Testis (tissue), 3 donors: Measurements from ENCODE around the gene IDUA. TPM values are rescaled to one million over a fixed set of nuclear protein-coding genes. Genes with fewer than 3 reads are reported as not detected.

Source experiments
- DNase-seq: peaks from one replicate; pipeline ENCODE4 v3.0.0-alpha.2; 2019
- H3K27ac ChIP-seq, 2 donors: fragments of 200-600 bp; sonication (generic); one replicate each; pipeline ENCODE4 v1.5.1; 2019
- H3K27me3 ChIP-seq: fragments of 200-600 bp; sonication (generic); one replicate; pipeline ENCODE4 v1.5.1; 2019
- H3K36me3 ChIP-seq: fragments of 200-600 bp; sonication (generic); one replicate; pipeline ENCODE4 v1.5.1; 2017; ENCODE audit warnings: low read depth; ENCODE audit errors: missing control alignments
- H3K4me1 ChIP-seq: fragments of 200-600 bp; sonication (generic); one replicate; pipeline ENCODE4 v1.5.1; 2019
- H3K4me3 ChIP-seq, 2 donors: fragments of 200-600 bp; sonication (generic); one replicate each; pipeline ENCODE4 v1.5.1; 2017 to 2019
- H3K9me3 ChIP-seq: fragments of 200-600 bp; sonication (generic); one replicate; pipeline ENCODE4 v1.5.1; 2017
- POLR2A ChIP-seq: fragments of 450-650 bp; IDR thresholded peaks from one replicate; pipeline ENCODE4 v1.6.1; 2017; ENCODE audit warnings: antibody characterized with exemption, mild to moderate bottlenecking, moderate library complexity
- WGBS, 2 donors: methylation state at CpG; one replicate each; pipeline ENCODE4 v1.1.5; 2018; 5-methylcytosine and 5-hydroxymethylcytosine counted together
- intact Hi-C: fragments of 100-400 bp; cut with DNase I; formaldehyde crosslinking; loops from one replicate; pipeline ENCODE4 v1.15.1; 2023; ENCODE audit warnings: low total_unique reads
- polyA plus RNA-seq: library from polyadenylated mRNA; stranded (reverse); fragments of 350-450 nt; fragmentation: Illumina TruSeq; extraction: RNeasy Lipid Tissue Mini Kit (QIAGEN cat#74804); gene quantifications from one replicate; pipeline ENCODE4 v1.2.3, GENCODE V29; 2014; ENCODE audit warnings: low read depth, low replicate concordance; ENCODE audit not compliant: insufficient read depth
- total RNA-seq, 2 donors: library from RNA; depleted of rRNA; stranded (reverse); fragments of >200 nt; gene quantifications; one replicate each; pipeline ENCODE4 v1.2.3, GENCODE V29; 2016
- TF ChIP-seq, protein P1 (sequence below), 3 experiments: fragments of 450-650 bp in 2 of 3; fragments of 200-600 bp in 1 of 3; sonication (generic) in 1 of 3; IDR thresholded peaks; one replicate each; pipeline ENCODE4 v1.5.1; 2016 to 2019; ENCODE audit warnings: antibody characterized with exemption in 3 of 3, mild to moderate bottlenecking in 2 of 3, moderate library complexity in 1 of 3

Gene IDUA
- total and polyA plus RNA-seq, 3 donors from 2014 or later = 8.9 to 39.4 (median 35.7) TPM

DNA sequence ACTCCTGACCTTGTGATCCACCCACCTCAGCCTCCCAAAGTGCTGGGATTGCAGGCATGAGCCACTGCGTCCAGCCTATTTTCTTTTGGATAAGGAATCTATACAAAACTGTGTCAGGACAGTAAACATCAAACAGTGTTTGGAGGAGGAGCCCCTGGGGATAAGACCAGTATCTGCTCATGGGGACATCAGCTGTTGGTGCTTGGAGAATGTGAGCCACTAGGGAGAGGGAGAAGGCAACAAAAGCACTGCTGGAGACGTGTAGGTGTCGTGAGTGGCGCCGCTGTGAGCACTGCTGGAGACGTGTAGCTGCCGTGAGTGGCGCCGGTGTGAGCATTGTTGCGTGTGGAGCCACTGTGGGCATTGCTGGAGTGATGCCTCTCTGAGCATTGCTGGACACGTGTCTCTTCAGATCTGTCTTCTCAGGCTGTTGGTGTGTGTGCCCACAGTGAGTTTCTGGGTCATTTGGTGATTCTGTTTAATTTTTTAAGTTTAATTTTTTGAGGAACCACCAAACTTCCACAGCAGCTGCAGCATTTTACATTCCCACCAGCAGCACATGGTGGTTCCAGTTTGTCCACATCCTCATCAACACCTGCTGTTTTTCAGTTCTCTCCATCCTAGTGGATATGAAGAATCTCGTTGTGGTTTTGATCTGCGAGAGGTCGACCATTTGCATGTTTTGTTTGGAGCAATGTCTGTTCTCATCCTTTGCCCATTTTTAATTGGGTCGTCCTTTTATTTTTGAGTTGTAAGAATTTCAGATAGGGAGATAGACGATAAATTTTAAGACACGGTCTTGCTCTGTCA is 32.4 kb upstream of the IDUA start:
- 95 to 97% methylated on average over 17 of the region's 17 CpGs for WGBS, 2 donors
- H3K4me3 ChIP-seq = no peak overlapping the region
- TF ChIP-seq, protein P1, sequence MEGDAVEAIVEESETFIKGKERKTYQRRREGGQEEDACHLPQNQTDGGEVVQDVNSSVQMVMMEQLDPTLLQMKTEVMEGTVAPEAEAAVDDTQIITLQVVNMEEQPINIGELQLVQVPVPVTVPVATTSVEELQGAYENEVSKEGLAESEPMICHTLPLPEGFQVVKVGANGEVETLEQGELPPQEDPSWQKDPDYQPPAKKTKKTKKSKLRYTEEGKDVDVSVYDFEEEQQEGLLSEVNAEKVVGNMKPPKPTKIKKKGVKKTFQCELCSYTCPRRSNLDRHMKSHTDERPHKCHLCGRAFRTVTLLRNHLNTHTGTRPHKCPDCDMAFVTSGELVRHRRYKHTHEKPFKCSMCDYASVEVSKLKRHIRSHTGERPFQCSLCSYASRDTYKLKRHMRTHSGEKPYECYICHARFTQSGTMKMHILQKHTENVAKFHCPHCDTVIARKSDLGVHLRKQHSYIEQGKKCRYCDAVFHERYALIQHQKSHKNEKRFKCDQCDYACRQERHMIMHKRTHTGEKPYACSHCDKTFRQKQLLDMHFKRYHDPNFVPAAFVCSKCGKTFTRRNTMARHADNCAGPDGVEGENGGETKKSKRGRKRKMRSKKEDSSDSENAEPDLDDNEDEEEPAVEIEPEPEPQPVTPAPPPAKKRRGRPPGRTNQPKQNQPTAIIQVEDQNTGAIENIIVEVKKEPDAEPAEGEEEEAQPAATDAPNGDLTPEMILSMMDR (IDR thresholded peaks at IDR 0.05) = no peak
- TF ChIP-seq POLR2A = no peak
- H3K4me1 ChIP-seq = no peaks in the 10 kb centered on the region
- no peak overlapping the region for H3K27ac ChIP-seq
- no peaks in the 10 kb centered on the region for H3K36me3 ChIP-seq
- no peaks in the 10 kb centered on the region for H3K9me3 ChIP-seq
- H3K27me3 ChIP-seq = no peaks in the 10 kb centered on the region
- DNase-seq = no peak
- intact Hi-C loops = no loop called here

DNA sequence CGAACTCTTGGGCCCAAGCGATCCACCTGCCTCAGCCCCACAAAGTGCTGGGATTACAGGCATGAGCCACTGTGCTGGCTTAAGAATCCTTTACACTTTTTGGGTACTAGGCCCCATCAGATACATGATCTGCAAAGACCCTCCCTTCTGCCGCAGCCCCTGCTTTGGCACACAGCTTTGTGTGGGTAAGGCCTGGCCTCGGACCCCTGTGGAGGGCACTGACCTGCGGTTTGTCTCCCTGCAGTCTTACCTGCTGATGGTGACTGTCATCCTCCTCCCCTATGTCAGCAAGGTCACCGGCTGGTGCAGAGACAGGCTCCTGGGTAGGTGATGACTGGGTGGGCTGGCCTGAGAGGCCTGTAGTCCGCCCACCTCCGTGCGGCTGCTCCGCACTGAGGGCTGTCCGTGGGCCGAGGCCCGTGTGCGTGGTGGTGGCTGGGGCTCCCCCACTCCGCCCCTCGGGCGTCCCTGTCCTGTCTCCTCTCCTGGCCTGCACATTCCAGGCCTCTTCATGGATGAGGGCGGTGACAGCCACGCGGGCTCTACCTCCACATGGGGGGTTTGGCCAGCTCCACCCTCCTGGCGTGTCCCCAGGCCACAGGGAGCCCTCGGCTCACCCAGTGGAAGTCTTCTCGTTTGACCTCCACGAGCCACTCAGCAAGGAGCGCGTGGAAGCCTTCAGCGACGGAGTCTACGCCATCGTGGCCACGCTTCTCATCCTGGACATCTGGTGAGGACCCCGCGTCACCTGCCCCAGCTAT is 31.5 kb upstream of the IDUA start:
- H3K27ac ChIP-seq = no peak overlapping the region
- intact Hi-C loops = no loop called here
- no peaks in the 10 kb centered on the region for H3K4me1 ChIP-seq
- no peaks in the 10 kb centered on the region for H3K27me3 ChIP-seq
- H3K9me3 ChIP-seq = no peaks in the 10 kb centered on the region
- TF ChIP-seq, protein P1 (IDR thresholded peaks at IDR 0.05) = no peak
- TF ChIP-seq POLR2A = no peak
- H3K4me3 ChIP-seq = no peak overlapping the region
- WGBS, 2 donors = 95 to 99% methylated on average over 7 to 33 of the region's 33 CpGs
- H3K36me3 ChIP-seq = no peaks in the 10 kb centered on the region
- no peak for DNase-seq

DNA sequence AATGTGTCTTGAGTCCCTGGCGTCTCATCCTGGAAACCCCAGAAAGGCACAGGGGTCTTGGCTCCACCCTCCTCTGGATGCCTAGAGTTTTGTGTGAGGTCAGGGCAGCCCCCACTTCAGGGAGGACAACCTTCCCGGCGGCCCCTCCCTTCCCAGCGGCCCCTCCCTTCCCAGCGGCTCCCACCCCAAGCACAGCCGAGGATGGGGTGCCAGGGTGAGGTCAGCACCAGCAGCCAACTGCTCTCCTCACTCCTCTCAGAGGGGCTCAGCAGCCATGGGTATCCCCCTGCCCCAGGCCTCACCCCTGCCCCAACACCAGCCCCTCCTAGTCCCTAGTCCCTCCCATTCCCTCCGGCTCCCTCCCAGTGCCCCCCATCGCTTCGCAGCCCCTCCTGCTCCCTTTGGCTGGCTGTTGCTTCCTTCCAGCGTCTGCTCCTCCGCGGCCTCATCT is 30.9 kb upstream of the IDUA start:
- DNase-seq = no peak
- Histone ChIP-seq H3K4me3 (no peak overlapping the region), H3K27ac (no peak overlapping the region), H3K27me3 (no peaks in the 10 kb centered on the region), H3K36me3 (no peaks in the 10 kb centered on the region), H3K9me3 (no peaks in the 10 kb centered on the region), H3K4me1 (no peaks in the 10 kb centered on the region)
- intact Hi-C loops = no loop called here
- WGBS, 2 donors = 79 to 94% methylated on average over 7 to 12 of the region's 12 CpGs
- TF ChIP-seq POLR2A = no peak
- TF ChIP-seq, protein P1 (IDR thresholded peaks at IDR 0.05) = no peak

DNA sequence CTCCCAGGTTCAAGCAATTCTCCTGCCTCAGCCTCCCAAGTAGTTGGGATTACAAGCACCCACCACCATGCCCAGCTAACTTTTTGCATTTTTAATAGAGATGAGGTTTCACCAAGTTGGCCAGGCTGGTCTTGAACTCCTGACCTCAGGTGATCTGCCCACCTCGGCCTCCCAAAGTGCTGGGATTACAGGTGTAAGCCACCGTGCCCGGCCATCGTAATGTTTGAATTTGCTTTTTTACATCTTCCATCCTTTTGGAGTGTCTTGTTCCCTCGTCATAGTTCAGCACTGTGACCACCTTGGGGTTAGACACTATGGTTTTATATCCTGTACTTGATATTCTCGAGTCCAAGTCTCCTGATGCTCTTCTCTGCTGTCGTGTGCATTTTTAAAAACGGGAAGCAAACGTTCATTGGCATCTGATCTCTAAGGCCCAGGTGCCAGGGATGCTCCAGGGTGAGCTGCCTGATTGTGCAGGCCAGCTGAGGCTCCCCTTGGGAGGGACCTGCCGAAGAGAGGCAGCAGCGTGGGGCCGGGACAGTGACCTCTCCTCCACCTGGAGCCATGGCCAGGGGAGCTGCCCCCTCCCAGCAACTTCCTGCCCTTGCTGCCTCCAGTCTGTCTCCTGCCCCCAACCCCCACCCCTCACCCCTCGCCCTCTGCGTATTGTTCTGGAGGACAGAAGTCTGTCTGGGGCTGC is 30.2 kb upstream of the IDUA start:
- Histone ChIP-seq H3K36me3 (no peaks in the 10 kb centered on the region), H3K4me1 (no peaks in the 10 kb centered on the region), H3K9me3 (no peaks in the 10 kb centered on the region), H3K4me3 (no peak overlapping the region), H3K27me3 (no peaks in the 10 kb centered on the region), H3K27ac (no peak overlapping the region)
- DNase-seq = no peak
- TF ChIP-seq, protein P1 (IDR thresholded peaks at IDR 0.05) = no peak
- intact Hi-C loops = no loop called here
- WGBS, 2 donors = 81 to 84% methylated on average over 12 to 14 of the region's 14 CpGs
